ENCODE measurements around the gene SEMA5A.

SEMA5A gene

GRCh38 chr5:9514968-9515367 is 30.9 kb downstream of the SEMA5A start:
- DNase-seq (ENCODE audit: extremely low read depth, low read depth) = no peak
- TF ChIP-seq CTCF (IDR thresholded peaks at IDR 0.05; ENCODE audit: low read depth, low read length) = no peak

- TF ChIP-seq CTCF (IDR thresholded peaks at IDR 0.05; ENCODE audit: low read depth, low read length) = peak; percentile 44
- no peak for DNase-seq (ENCODE audit: extremely low read depth, low read depth)
Measured at GRCh38 chr5:9513827-9514226, 32.0 kb downstream of the SEMA5A start.

- DNase-seq (ENCODE audit: extremely low read depth, low read depth) = no peak
- no peak for TF ChIP-seq CTCF (IDR thresholded peaks at IDR 0.05; ENCODE audit: low read depth, low read length)
Measured at GRCh38 chr5:9512457-9512856, 33.4 kb downstream of the SEMA5A start.

- TF ChIP-seq CTCF (IDR thresholded peaks at IDR 0.05; ENCODE audit: low read depth, low read length) = no peak
- no peak for DNase-seq (ENCODE audit: extremely low read depth, low read depth)
Measured at GRCh38 chr5:9507974-9508373, 37.9 kb downstream of the SEMA5A start.

- DNase-seq (ENCODE audit: extremely low read depth, low read depth) = no peak
- TF ChIP-seq CTCF (IDR thresholded peaks at IDR 0.05; ENCODE audit: low read depth, low read length) = no peak
Measured at GRCh38 chr5:9505225-9505624, 40.6 kb downstream of the SEMA5A start.

- TF ChIP-seq CTCF (IDR thresholded peaks at IDR 0.05; ENCODE audit: low read depth, low read length) = no peak
- no peak for DNase-seq (ENCODE audit: extremely low read depth, low read depth)
Measured at GRCh38 chr5:9502864-9503263, 43.0 kb downstream of the SEMA5A start.

- TF ChIP-seq CTCF (IDR thresholded peaks at IDR 0.05; ENCODE audit: low read depth, low read length) = no peak
- DNase-seq (ENCODE audit: extremely low read depth, low read depth) = no peak
Measured at GRCh38 chr5:9502050-9502834, 43.6 kb downstream of the SEMA5A start.

Data from AG09319 (cell line).